Neural cell (in vitro differentiated cells): ENCODE measurements around the gene CPEB3. TPM values are rescaled to one million over a fixed set of nuclear protein-coding genes. Genes with fewer than 3 reads are reported as not detected.

Source experiments
- H2AFZ ChIP-seq: fragments of 200-600, 300-800 bp; sonication (generic), shearing (Covaris generic); 2 replicates; pipeline ENCODE4 v1.6.0; 2014; ENCODE audit warnings: low read depth, mild to moderate bottlenecking, antibody characterized with exemption, low read length, moderate library complexity
- H3F3A ChIP-seq: fragments of 200-600 bp; shearing (Covaris generic); 2 replicates; pipeline ENCODE4 v1.6.1; 2016; ENCODE audit warnings: mild to moderate bottlenecking, moderate library complexity, mixed read lengths, antibody characterized with exemption, low read length; ENCODE audit not compliant: insufficient read depth, poor library complexity, severe bottlenecking
- H3K27ac ChIP-seq: fragments of 200-600, 300-800 bp; sonication (generic), shearing (Covaris generic); 2 replicates; pipeline ENCODE4 v1.5.1; 2014; ENCODE audit warnings: mild to moderate bottlenecking, low read length, moderate library complexity
- H3K27me3 ChIP-seq: fragments of 300-800, 200-600 bp; sonication (generic), shearing (Covaris generic); 2 replicates; pipeline ENCODE4 v1.6.0; 2014; ENCODE audit warnings: mild to moderate bottlenecking, low read depth, low read length, moderate library complexity; ENCODE audit not compliant: insufficient read depth
- H3K36me3 ChIP-seq: fragments of 300-800, 200-600 bp; sonication (generic), shearing (Covaris generic); 2 replicates; pipeline ENCODE4 v1.5.1; 2014; ENCODE audit warnings: mild to moderate bottlenecking, antibody characterized with exemption, low read length, moderate library complexity; ENCODE audit not compliant: insufficient read depth
- H3K4me2 ChIP-seq: fragments of 300-800, 200-600 bp; sonication (generic), shearing (Covaris generic); 2 replicates; pipeline ENCODE4 v1.6.0; 2014; ENCODE audit warnings: mild to moderate bottlenecking, low read length
- H3K4me3 ChIP-seq: fragments of 300-800, 200-600 bp; sonication (generic), shearing (Covaris generic); 2 replicates; pipeline ENCODE4 v1.5.1; 2014; ENCODE audit warnings: mild to moderate bottlenecking, low read length, moderate library complexity
- H3K79me2 ChIP-seq: fragments of 200-600 bp; shearing (Covaris generic); replicated peaks from 2 replicates; pipeline ENCODE4 v1.6.0; 2014; ENCODE audit warnings: mild to moderate bottlenecking, low read length, moderate library complexity; ENCODE audit not compliant: insufficient read depth
- H3K9ac ChIP-seq: fragments of 300-800, 200-600 bp; sonication (generic), shearing (Covaris generic); 2 replicates; pipeline ENCODE4 v1.6.1; 2016; ENCODE audit warnings: mild to moderate bottlenecking, low read length, mixed read lengths
- H3K9me2 ChIP-seq: fragments of 200-600 bp; shearing (Covaris generic); 2 replicates; pipeline ENCODE4 v1.6.1; 2016; ENCODE audit warnings: mild to moderate bottlenecking, low read length, mixed read lengths; ENCODE audit not compliant: insufficient read depth
- H3K9me3 ChIP-seq: fragments of 200-600, 300-800 bp; sonication (generic), shearing (Covaris generic); 2 replicates; pipeline ENCODE4 v1.6.1; 2016; ENCODE audit warnings: mild to moderate bottlenecking, mixed run types, low read length, moderate library complexity, mixed read lengths
- H4K20me1 ChIP-seq: fragments of 200-600 bp; shearing (Covaris generic); 2 replicates; pipeline ENCODE4 v1.6.1; 2016; ENCODE audit warnings: mild to moderate bottlenecking, mixed run types; ENCODE audit not compliant: insufficient read depth
- EP300 ChIP-seq: fragments of 450-650 bp; conservative IDR thresholded peaks from 2 replicates; pipeline ENCODE4 v1.6.1; 2014; ENCODE audit warnings: antibody characterized with exemption, mild to moderate bottlenecking, moderate library complexity; ENCODE audit not compliant: poor library complexity, severe bottlenecking
- EZH2 ChIP-seq: fragments of 200-600, 300-800 bp; shearing (Covaris generic), sonication (generic); IDR thresholded peaks from 2 replicates; pipeline ENCODE4 v1.6.1; 2014; ENCODE audit warnings: antibody characterized with exemption, low read length, borderline replicate concordance, mild to moderate bottlenecking; ENCODE audit not compliant: insufficient read depth, poor library complexity, severe bottlenecking
- MXI1 ChIP-seq: fragments of 450-650 bp; conservative IDR thresholded peaks from 2 replicates; pipeline ENCODE4 v1.6.1; 2014; ENCODE audit warnings: antibody characterized with exemption, mild to moderate bottlenecking; ENCODE audit not compliant: poor library complexity, severe bottlenecking
- POLR2AphosphoS5 ChIP-seq: IDR thresholded peaks from 2 replicates; pipeline ENCODE4 v1.6.1; 2012
- RAD21 ChIP-seq: fragments of 450-650 bp; conservative IDR thresholded peaks from 2 replicates; pipeline ENCODE4 v1.6.1; 2014; ENCODE audit warnings: antibody characterized with exemption, mild to moderate bottlenecking, moderate library complexity
- REST ChIP-seq: IDR thresholded peaks from 2 replicates; pipeline ENCODE4 v1.6.1; 2012; ENCODE audit warnings: borderline replicate concordance
- SMC3 ChIP-seq: fragments of 450-650 bp; conservative IDR thresholded peaks from 2 replicates; pipeline ENCODE4 v1.6.1; 2014; ENCODE audit warnings: antibody characterized with exemption, mild to moderate bottlenecking, moderate library complexity; ENCODE audit not compliant: poor library complexity
- TAF1 ChIP-seq: IDR thresholded peaks from 2 replicates; pipeline ENCODE4 v1.6.1; 2012; ENCODE audit warnings: low read depth
- polyA plus RNA-seq: library from polyadenylated mRNA; depleted of rRNA; stranded (reverse); fragments of >200 nt; gene quantifications from 2 replicates; pipeline ENCODE4 v1.2.3, GENCODE V29; 2014
- TF ChIP-seq, protein P1 (sequence below): fragments of 450-650 bp; IDR thresholded peaks from 2 replicates; pipeline ENCODE4 v1.5.1; 2014; ENCODE audit warnings: antibody characterized with exemption, mild to moderate bottlenecking, moderate library complexity; ENCODE audit not compliant: poor library complexity, severe bottlenecking

Gene CPEB3
- polyA plus RNA-seq, 1 donor from 2014 or later: 20.0 TPM

DNA sequence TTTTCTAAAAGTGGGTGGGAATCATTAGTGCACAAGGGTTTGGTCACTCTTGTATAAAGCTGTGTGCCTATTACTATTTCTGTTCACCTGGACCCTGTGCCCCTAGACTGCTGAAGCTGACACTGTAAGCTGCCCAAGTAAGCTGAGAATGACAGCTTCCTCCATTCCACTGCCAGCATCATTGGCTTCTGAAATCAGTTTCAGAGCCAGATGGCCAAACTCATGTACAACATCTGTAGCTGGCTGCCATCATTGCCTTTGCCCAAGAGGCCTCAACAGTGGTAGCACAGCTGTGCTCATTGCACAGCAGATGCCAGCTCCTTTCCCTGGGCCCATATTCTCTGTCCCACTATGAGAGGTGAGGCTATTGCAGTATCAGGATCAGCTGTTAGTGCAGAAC, 165.7 kb downstream of the CPEB3 start:
- Histone ChIP-seq H3K9me2 (no peaks in the 10 kb centered on the region), H3K9me3 (no peaks in the 10 kb centered on the region), H3K79me2 (no peaks in the 10 kb centered on the region), H2AFZ (no peak overlapping the region), H3F3A (no peaks in the 10 kb centered on the region), H3K27me3 (no peaks in the 10 kb centered on the region), H3K4me2 (no peak overlapping the region), H4K20me1 (no peaks in the 10 kb centered on the region), H3K27ac (no peak overlapping the region), H3K9ac (no peak overlapping the region), H3K36me3 (no peaks in the 10 kb centered on the region), H3K4me3 (no peak overlapping the region)
- no peak for TF ChIP-seq MXI1
- TF ChIP-seq POLR2AphosphoS5: no peak
- TF ChIP-seq EP300: no peak
- no peak for TF ChIP-seq SMC3
- TF ChIP-seq REST: no peak
- TF ChIP-seq TAF1: no peak
- TF ChIP-seq EZH2: no peak
- TF ChIP-seq, protein P1, sequence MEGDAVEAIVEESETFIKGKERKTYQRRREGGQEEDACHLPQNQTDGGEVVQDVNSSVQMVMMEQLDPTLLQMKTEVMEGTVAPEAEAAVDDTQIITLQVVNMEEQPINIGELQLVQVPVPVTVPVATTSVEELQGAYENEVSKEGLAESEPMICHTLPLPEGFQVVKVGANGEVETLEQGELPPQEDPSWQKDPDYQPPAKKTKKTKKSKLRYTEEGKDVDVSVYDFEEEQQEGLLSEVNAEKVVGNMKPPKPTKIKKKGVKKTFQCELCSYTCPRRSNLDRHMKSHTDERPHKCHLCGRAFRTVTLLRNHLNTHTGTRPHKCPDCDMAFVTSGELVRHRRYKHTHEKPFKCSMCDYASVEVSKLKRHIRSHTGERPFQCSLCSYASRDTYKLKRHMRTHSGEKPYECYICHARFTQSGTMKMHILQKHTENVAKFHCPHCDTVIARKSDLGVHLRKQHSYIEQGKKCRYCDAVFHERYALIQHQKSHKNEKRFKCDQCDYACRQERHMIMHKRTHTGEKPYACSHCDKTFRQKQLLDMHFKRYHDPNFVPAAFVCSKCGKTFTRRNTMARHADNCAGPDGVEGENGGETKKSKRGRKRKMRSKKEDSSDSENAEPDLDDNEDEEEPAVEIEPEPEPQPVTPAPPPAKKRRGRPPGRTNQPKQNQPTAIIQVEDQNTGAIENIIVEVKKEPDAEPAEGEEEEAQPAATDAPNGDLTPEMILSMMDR: no peak
- TF ChIP-seq RAD21: no peak

DNA sequence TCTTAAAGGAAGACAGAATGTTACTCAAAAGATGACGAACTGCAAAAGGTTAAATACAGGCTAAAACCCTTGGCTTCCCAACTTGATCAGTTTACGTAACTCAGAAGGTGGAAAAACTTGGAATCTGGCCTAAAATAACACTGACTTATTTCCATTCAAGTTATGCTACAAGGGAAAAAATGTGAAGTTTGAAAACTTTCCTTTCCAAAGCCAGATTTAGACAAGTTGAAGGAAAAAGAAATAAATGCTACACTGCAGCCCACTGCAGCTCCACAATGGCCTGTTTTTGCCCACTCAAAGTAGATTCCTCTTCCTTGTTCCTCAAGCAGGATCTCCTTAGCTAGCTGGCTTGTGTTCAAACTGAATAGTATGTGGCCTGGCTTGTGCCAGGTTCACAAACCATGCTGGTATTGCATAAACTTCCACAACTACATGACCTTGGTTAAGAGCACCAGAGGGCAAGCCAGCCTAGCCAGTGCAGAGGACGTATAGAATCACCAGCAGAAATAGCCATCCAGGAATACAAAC, 166.2 kb downstream of the CPEB3 start:
- TF ChIP-seq POLR2AphosphoS5 (no peak), EP300 (no peak), TAF1 (no peak), REST (no peak), SMC3 (no peak), MXI1 (no peak)
- no peaks in the 10 kb centered on the region for H3K36me3 ChIP-seq
- H4K20me1 ChIP-seq: no peaks in the 10 kb centered on the region
- H3K4me3 ChIP-seq: no peak overlapping the region
- H3K9me3 ChIP-seq: no peaks in the 10 kb centered on the region
- no peak overlapping the region for H3K27ac ChIP-seq
- H3K27me3 ChIP-seq: no peaks in the 10 kb centered on the region
- H3K4me2 ChIP-seq: no peak overlapping the region
- no peaks in the 10 kb centered on the region for H3F3A ChIP-seq
- H3K9me2 ChIP-seq: no peaks in the 10 kb centered on the region
- no peak overlapping the region for H2AFZ ChIP-seq
- no peak overlapping the region for H3K9ac ChIP-seq
- no peaks in the 10 kb centered on the region for H3K79me2 ChIP-seq
